Spleen (tissue), 11 donors: ENCODE measurements around the gene ITPK1. TPM values are rescaled to one million over a fixed set of nuclear protein-coding genes. Genes with fewer than 3 reads are reported as not detected.
A peak's percentile ranks its signal among the peaks of the same experiment; 100 is the strongest.

Source experiments
- DNase-seq: peaks from one replicate; pipeline ENCODE4 v3.0.0-alpha.2; 2020
- H3K27ac ChIP-seq, 8 donors: fragments of 200-600 bp; sonication (generic) in 7 of 8; 1 replicate in 4 of 8; 2 replicates in 4 of 8; pipeline versions ENCODE4 v1.5.0 to v1.8.0; 2016 to 2021; ENCODE audit warnings: inconsistent platforms in 4 of 8, mild to moderate bottlenecking in 4 of 8, moderate library complexity in 1 of 8
- H3K27me3 ChIP-seq, 7 donors: fragments of 200-600 bp; sonication (generic) in 6 of 7; replicated peaks in 1 of 7; 1 replicate in 4 of 7; 2 replicates in 3 of 7; pipeline versions ENCODE4 v1.5.0 to v1.8.0; 2016 to 2021; ENCODE audit warnings: inconsistent platforms in 3 of 7, mild to moderate bottlenecking in 1 of 7
- H3K36me3 ChIP-seq, 6 donors: fragments of 200-600 bp; sonication (generic) in 5 of 6; 1 replicate in 4 of 6; 2 replicates in 2 of 6; pipeline versions ENCODE4 v1.5.0 to v1.8.0; 2016 to 2021; ENCODE audit warnings: inconsistent platforms in 2 of 6
- H3K4me1 ChIP-seq, 6 donors: fragments of 200-600 bp; sonication (generic) in 5 of 6; 1 replicate in 3 of 6; 2 replicates in 3 of 6; pipeline versions ENCODE4 v1.5.0 to v1.8.0; 2016 to 2021; ENCODE audit warnings: inconsistent platforms in 3 of 6
- H3K4me3 ChIP-seq, 8 donors: fragments of 200-600 bp; sonication (generic) in 7 of 8; 1 replicate in 4 of 8; 2 replicates in 4 of 8; pipeline versions ENCODE4 v1.5.0 to v1.8.0; 2016 to 2021; ENCODE audit warnings: inconsistent platforms in 4 of 8, mild to moderate bottlenecking in 4 of 8, moderate library complexity in 2 of 8
- H3K9me3 ChIP-seq, 8 donors: fragments of 200-600 bp; sonication (generic) in 7 of 8; 1 replicate in 4 of 8; 2 replicates in 4 of 8; pipeline versions ENCODE4 v1.5.0 to v1.8.0; 2016 to 2021; ENCODE audit warnings: inconsistent platforms in 4 of 8
- POLR2A ChIP-seq, 3 donors: fragments of 450-650 bp; IDR thresholded peaks; one replicate each; pipeline ENCODE4 v1.5.1; 2017; ENCODE audit warnings: antibody characterized with exemption in 3 of 3, mild to moderate bottlenecking in 1 of 3
- POLR2AphosphoS5 ChIP-seq, 3 donors: sonication (generic); formaldehyde crosslinking; IDR thresholded peaks; one replicate each; pipeline ENCODE4 v1.5.1; 2017; ENCODE audit warnings: antibody characterized with exemption in 3 of 3
- WGBS, 5 donors: extraction: QIAGEN DNeasy Blood & Tissue Kit in 3 of 5; methylation state at CpG; one replicate each; pipeline versions ENCODE4 v1.1.5 to v1.1.7; 2013 to 2018; 5-methylcytosine and 5-hydroxymethylcytosine counted together
- intact Hi-C: fragments of 100-400 bp; cut with DNase I; formaldehyde crosslinking; loops from one replicate; pipeline ENCODE4 v1.15.0; 2023; ENCODE audit warnings: low total_unique reads
- polyA plus RNA-seq, 3 donors: library from polyadenylated mRNA; stranded (reverse); fragments of 200-250 nt; gene quantifications; one replicate each; pipeline ENCODE4 v1.2.1, GENCODE V29; 2013
- total RNA-seq, 7 donors: library from RNA; depleted of rRNA in 3 of 7; stranded (reverse); fragments of >200 nt in 3 of 7; fragmentation: NEBNext Ultra II Directional in 4 of 7; extraction: Animal tissue kit (Norgen Biotek cat#: 25700) in 4 of 7; gene quantifications; one replicate each; pipeline versions ENCODE4 v1.1.0 to v1.2.1, GENCODE V29; 2016 to 2021
- TF ChIP-seq, protein P1 (sequence below), 11 experiments: fragments of 200-600 bp in 7 of 11; fragments of 450-650 bp in 4 of 11; sonication (generic) in 4 of 11; IDR thresholded peaks in 8 of 11; conservative IDR thresholded peaks in 3 of 11; 1 replicate in 7 of 11; 2 replicates in 4 of 11; pipeline versions ENCODE4 v1.4.0 to v1.8.0; 2016 to 2021; ENCODE audit warnings: antibody characterized with exemption in 11 of 11, inconsistent platforms in 4 of 11, mild to moderate bottlenecking in 1 of 11
- donor health status: healthy with polysubstance abuse.
- donor health status: DM: no; HTN: no; CAD: no; lungs with moderate emphysema.
- donor health status: DM: no; HTN: no; CAD: no.
- donor health status: Bipolar disorder and iron deficiency.
- donor health status: healthy.
- donor health status: DM: no; HTN: no; CAD: no.
- donor health status: DM: yes; HTN: yes; CAD: no.

ITPK1 gene
- total and polyA plus RNA-seq, 10 donors: 22.9 to 123 (median 68.0) TPM

DNA sequence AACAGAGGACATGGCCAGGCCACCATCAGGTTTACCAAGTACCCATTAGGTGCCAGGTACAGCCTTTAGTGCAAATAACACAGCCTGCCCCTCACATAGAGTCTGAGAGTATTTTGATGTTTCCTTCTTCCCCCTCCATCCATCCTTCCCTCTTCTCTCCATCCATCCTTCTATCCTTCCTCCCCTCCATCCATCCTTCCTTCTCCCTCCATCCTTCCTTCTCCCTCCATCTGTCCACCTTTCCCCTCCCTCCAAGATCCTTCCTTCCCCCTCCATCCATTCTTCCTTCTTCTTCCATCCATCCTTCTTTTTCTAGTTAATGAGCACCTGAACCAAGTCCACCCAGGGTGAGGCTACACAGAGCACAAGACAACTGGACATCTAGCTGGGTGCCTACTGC, 39.8 kb downstream of the ITPK1 start:
- Histone ChIP-seq H3K4me1 (peaks cover 33 to 97% (median 68%) of the 10 kb centered on the region in 6 donors), H3K27ac (peak overlapping the region in 3 of 8 donors; percentile 89 to 93 (median 90))
- TF ChIP-seq POLR2AphosphoS5 (IDR thresholded peaks at IDR 0.05): no peak
- no peak for TF ChIP-seq POLR2A (IDR thresholded peaks at IDR 0.05)
- TF ChIP-seq, protein P1, sequence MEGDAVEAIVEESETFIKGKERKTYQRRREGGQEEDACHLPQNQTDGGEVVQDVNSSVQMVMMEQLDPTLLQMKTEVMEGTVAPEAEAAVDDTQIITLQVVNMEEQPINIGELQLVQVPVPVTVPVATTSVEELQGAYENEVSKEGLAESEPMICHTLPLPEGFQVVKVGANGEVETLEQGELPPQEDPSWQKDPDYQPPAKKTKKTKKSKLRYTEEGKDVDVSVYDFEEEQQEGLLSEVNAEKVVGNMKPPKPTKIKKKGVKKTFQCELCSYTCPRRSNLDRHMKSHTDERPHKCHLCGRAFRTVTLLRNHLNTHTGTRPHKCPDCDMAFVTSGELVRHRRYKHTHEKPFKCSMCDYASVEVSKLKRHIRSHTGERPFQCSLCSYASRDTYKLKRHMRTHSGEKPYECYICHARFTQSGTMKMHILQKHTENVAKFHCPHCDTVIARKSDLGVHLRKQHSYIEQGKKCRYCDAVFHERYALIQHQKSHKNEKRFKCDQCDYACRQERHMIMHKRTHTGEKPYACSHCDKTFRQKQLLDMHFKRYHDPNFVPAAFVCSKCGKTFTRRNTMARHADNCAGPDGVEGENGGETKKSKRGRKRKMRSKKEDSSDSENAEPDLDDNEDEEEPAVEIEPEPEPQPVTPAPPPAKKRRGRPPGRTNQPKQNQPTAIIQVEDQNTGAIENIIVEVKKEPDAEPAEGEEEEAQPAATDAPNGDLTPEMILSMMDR (IDR thresholded peaks at IDR 0.05 in 8 of 11, conservative IDR thresholded peaks at IDR 0.05 in 3 of 11): no peak

DNA sequence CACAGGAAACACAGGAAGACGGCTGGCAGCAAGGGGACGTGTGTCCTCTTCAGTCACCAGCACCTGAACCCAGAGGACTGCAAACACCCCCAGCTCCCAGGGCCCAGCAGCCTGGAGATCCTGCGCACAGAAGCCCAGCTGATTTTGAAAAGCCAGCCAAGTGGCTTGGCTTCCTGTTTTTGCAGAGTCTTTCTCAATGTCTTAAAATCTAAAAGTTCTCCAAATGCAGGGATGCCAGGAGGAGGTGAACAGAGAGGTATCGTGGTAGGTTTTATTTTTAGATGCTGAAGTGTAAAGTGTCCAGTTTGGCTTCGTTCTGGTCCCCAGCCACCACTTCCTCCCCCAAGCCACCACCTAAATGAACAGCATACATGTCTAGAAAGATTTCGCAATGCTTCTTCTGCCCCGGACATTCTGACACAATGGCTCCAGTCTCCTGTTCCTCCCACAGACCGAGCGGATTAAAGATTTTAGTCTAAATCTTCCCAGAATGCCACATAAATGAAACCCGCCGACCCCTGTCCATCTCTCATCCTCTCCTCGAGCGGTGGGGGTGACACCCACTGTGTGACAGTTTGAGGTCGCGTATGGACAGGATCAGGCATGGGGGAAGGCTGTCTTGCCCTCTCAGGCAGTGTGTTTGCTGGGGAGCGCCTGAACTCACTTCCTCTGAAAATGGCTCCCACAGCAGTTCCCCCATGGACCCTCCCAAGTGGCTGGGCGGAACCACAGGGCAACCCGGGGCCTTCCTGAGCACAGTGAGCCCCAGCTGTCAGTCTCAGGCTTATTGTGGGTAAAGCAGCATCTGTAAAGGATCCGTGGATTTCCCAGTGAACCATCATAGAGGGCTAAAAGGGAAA, 41.6 kb downstream of the ITPK1 start:
- DNase-seq: peak; percentile 87
- TF ChIP-seq, protein P1 (IDR thresholded peaks at IDR 0.05 in 8 of 11, conservative IDR thresholded peaks at IDR 0.05 in 3 of 11): no peak
- TF ChIP-seq POLR2AphosphoS5 (IDR thresholded peaks at IDR 0.05): peak; percentile 37 to 55 (median 55)
- H3K36me3 ChIP-seq: peaks cover 0 to 12% (median 0%) of the 10 kb centered on the region in 6 donors
- intact Hi-C loops: no loop called here
- peak overlapping the region in 3 of 8 donors; percentile 10 to 55 (median 14) for H3K4me3 ChIP-seq
- peak overlapping the region; percentile 78 to 93 (median 88) for H3K27ac ChIP-seq
- WGBS, 5 donors: 15 to 34% (median 18%) methylated on average over 19 of the region's 19 CpGs
- H3K4me1 ChIP-seq: peaks cover 27 to 90% (median 54%) of the 10 kb centered on the region in 6 donors
- no peaks in the 10 kb centered on the region for H3K27me3 ChIP-seq
- H3K9me3 ChIP-seq: no peaks in the 10 kb centered on the region

More for the DNA sequence above, 39.8 kb downstream of the ITPK1 start:
- Histone ChIP-seq H3K9me3 (no peaks in the 10 kb centered on the region), H3K27me3 (no peaks in the 10 kb centered on the region), H3K36me3 (no peaks in the 10 kb centered on the region), H3K4me3 (no peak overlapping the region)
- DNase-seq: no peak
- intact Hi-C loops: no loop called here

DNA sequence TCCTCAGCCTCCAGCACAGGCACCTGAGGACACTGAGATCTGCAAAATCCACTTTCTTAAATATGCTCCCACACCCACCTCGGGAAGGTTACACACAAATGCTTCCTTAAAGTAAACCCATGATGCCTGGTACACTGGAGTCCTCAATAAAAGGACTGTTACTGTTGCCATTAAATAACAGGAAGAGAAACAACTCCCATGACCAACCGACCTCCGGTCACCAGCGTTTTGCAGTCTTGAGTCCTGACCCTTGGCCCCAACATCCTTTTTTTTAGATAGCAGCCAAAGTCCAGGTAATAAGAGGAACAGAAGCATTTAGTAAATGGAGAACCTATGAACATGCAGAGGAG, 42.4 kb downstream of the ITPK1 start:
- Histone ChIP-seq H3K4me3 (peak overlapping the region in 2 of 8 donors; percentile 10 to 55), H3K9me3 (no peaks in the 10 kb centered on the region), H3K36me3 (peaks cover 0 to 14% (median 0%) of the 10 kb centered on the region in 6 donors), H3K4me1 (peaks cover 22 to 83% (median 47%) of the 10 kb centered on the region in 6 donors), H3K27me3 (no peaks in the 10 kb centered on the region), H3K27ac (peak overlapping the region; percentile 39 to 93 (median 88))
- no peak for DNase-seq
- no peak for TF ChIP-seq POLR2AphosphoS5 (IDR thresholded peaks at IDR 0.05)
- TF ChIP-seq POLR2A (IDR thresholded peaks at IDR 0.05): no peak
- TF ChIP-seq, protein P1 (IDR thresholded peaks at IDR 0.05 in 8 of 11, conservative IDR thresholded peaks at IDR 0.05 in 3 of 11): no peak
- WGBS, 5 donors: 11 to 42% (median 15%) methylated on average over 4 of the region's 4 CpGs
- intact Hi-C loops: no loop called here

DNA sequence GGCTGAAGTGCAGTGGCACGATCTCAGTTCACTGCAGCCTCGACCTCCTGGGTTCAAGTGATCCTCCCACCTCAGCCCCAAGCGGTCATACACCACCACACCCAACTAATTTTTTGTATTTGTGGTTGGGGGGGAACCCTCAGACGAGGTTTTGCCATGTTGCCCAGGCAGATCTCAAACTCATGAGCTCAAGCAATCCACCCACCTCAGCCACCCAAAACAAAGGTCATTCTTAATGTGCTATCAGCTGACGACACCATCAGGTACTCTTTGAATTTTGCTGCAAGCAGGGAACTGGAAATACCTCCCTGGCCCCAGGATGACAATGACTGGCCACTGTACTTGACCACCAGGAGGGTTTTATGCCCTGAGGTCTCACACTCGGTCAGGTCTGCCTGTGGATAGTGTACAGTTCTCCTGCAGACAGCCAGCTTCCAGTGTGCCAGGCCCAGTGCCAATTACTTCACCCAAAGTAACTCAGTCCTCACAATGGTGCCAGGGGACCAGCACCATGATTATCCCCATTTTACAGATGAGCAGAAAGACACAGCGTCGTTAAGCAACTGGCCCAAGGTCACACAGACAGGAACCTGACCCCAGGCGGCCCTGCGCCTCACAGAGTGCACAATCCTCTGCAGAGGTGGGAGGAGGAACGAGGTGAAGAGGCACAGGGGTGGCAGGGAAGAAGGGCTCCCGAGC, 42.9 kb downstream of the ITPK1 start:
- Histone ChIP-seq H3K36me3 (peaks cover 0 to 17% (median 0%) of the 10 kb centered on the region in 6 donors), H3K4me3 (peak overlapping the region in 1 of 8 donors; percentile 55), H3K27me3 (no peaks in the 10 kb centered on the region), H3K4me1 (peaks cover 22 to 83% (median 48%) of the 10 kb centered on the region in 6 donors), H3K27ac (peak overlapping the region; percentile 39 to 93 (median 88)), H3K9me3 (no peaks in the 10 kb centered on the region)
- 45 to 74% (median 59%) methylated on average over 8 to 12 of the region's 12 CpGs for WGBS, 5 donors
- TF ChIP-seq, protein P1 (IDR thresholded peaks at IDR 0.05 in 8 of 11, conservative IDR thresholded peaks at IDR 0.05 in 3 of 11): no peak
- no peak for TF ChIP-seq POLR2AphosphoS5 (IDR thresholded peaks at IDR 0.05)
- TF ChIP-seq POLR2A (IDR thresholded peaks at IDR 0.05): no peak
- intact Hi-C loops: no loop called here
- no peak for DNase-seq
